HepG2 (cell line): ENCODE measurements around the gene KRT73. TPM values are rescaled to one million over a fixed set of nuclear protein-coding genes. Genes with fewer than 3 reads are reported as not detected.

Source experiments
- ATAC-seq: fragments of 200-7000 bp; cut with Tn5 transposase; 3 replicates; pipeline ENCODE4 v1.9.1; 2020; ENCODE audit warnings: mild to moderate bottlenecking, moderate library complexity
- BruUV-seq: library from RNA; stranded (reverse); fragments of 400-500 nt; replicated peaks from 2 replicates; lab custom pipeline; 2021; lab: Mats Ljungman, UMichigan
- CTCF ChIA-PET: fragments of 300-600 bp; formaldehyde crosslinking; extraction: SDS; loops from one replicate; lab custom pipeline; 2021; ENCODE audit warnings: low total read pairs, inconsistent platforms, low intra/inter-chr PET ratio; lab: Yijun Ruan, JAX
- POLR2A ChIA-PET: fragments of 350-600 bp; sonication (Branson Sonifier 250); formaldehyde crosslinking; loops from one replicate; lab custom pipeline; 2020; ENCODE audit warnings: antibody characterized with exemption, inconsistent platforms; lab: Yijun Ruan, JAX
- DNase-seq: peaks from one replicate; pipeline ENCODE4 v3.0.0-alpha.2; 2015; ENCODE audit warnings: low spot score
- FAIRE-seq: peaks from 3 replicates; lab custom pipeline; 2011; peaks lifted over from hg19 to GRCh38; lab: Jason Lieb, UNC
- H2AFZ ChIP-seq: one replicate; pipeline ENCODE4 v1.6.1; 2011; ENCODE audit warnings: low read length, inconsistent platforms
- H3K27ac ChIP-seq: fragments of 300-600 bp; 3 replicates; pipeline ENCODE4 v1.8.0; 2011; ENCODE audit warnings: mixed run types, mild to moderate bottlenecking, mixed read lengths, low read length, inconsistent platforms; ENCODE audit not compliant: insufficient read depth; ENCODE audit errors: extremely low read length
- H3K27me3 ChIP-seq, 2 experiments: fragments of 200-600 bp in 1 of 2; 2 replicates in 1 of 2; 3 replicates in 1 of 2; pipeline versions ENCODE4 v1.6.0 to v1.8.0; 2011; ENCODE audit warnings: low read length in 2 of 2, mild to moderate bottlenecking in 2 of 2, moderate library complexity in 2 of 2, inconsistent platforms in 1 of 2; ENCODE audit not compliant: insufficient read depth in 2 of 2, control insufficient read depth in 1 of 2
- H3K36me3 ChIP-seq, 2 experiments: fragments of 200-600 bp in 1 of 2; replicated peaks in 1 of 2; 2 replicates in 1 of 2; 3 replicates in 1 of 2; pipeline versions ENCODE4 v1.5.1 to v1.8.0; 2011; ENCODE audit warnings: low read length in 2 of 2, inconsistent platforms in 1 of 2; ENCODE audit not compliant: insufficient read depth in 2 of 2, control insufficient read depth in 1 of 2
- H3K4me1 ChIP-seq: 2 replicates; pipeline ENCODE4 v1.5.1; 2012; ENCODE audit warnings: low read length, inconsistent platforms; ENCODE audit not compliant: insufficient read depth
- H3K4me2 ChIP-seq: 2 replicates; pipeline ENCODE4 v1.6.0; 2011; ENCODE audit warnings: low read depth, low read length, inconsistent platforms
- H3K4me3 ChIP-seq, 3 experiments: fragments of 200-600 bp in 1 of 3; sonication (generic), shearing (Covaris generic) in 1 of 3; replicated peaks in 1 of 3; 2 replicates each; pipeline ENCODE4 v1.5.1; 2011 to 2016; ENCODE audit warnings: low read length in 3 of 3, inconsistent platforms in 2 of 3, low read depth in 2 of 3, mild to moderate bottlenecking in 2 of 3, control low read depth in 1 of 3, mixed read lengths in 1 of 3; ENCODE audit not compliant: insufficient read depth in 1 of 3
- H3K79me2 ChIP-seq: one replicate; pipeline ENCODE4 v1.6.1; 2011; ENCODE audit warnings: low read length, inconsistent platforms; ENCODE audit not compliant: insufficient read depth
- H3K9ac ChIP-seq: 2 replicates; pipeline ENCODE4 v1.6.0; 2011; ENCODE audit warnings: mild to moderate bottlenecking, low read depth, low read length, inconsistent platforms; ENCODE audit not compliant: insufficient read depth
- H3K9me3 ChIP-seq: 2 replicates; pipeline ENCODE4 v1.5.1; 2012; ENCODE audit warnings: mild to moderate bottlenecking, low read length
- H4K20me1 ChIP-seq: 2 replicates; pipeline ENCODE4 v1.6.0; 2011; ENCODE audit warnings: inconsistent platforms, mild to moderate bottlenecking, low read length, moderate library complexity; ENCODE audit not compliant: insufficient read depth
- FOXC1 ChIP-seq: sonication (generic); formaldehyde crosslinking; IDR thresholded peaks from 2 replicates; pipeline ENCODE4 v1.8.0; 2022; ENCODE audit warnings: mild to moderate bottlenecking, missing genetic modification reagents, borderline replicate concordance
- KAT7 ChIP-seq: IDR thresholded peaks from 2 replicates; pipeline ENCODE4 v1.6.1; 2018; ENCODE audit warnings: borderline replicate concordance, missing compliant biosample characterization
- MAZ ChIP-seq, 2 experiments: sonication (generic) in 1 of 2; formaldehyde crosslinking in 1 of 2; IDR thresholded peaks; 2 replicates each; pipeline versions ENCODE4 v1.5.0 to v1.6.1; 2012 to 2020; ENCODE audit warnings: low read depth in 2 of 2, mild to moderate bottlenecking in 2 of 2, borderline replicate concordance in 1 of 2, improper control_type of control experiment in 1 of 2, low read length in 1 of 2, missing genetic modification reagents in 1 of 2, moderate library complexity in 1 of 2
- PLRG1 ChIP-seq: fragments of 450-650 bp; conservative IDR thresholded peaks from 2 replicates; pipeline ENCODE4 v1.6.1; 2016
- RFX5 ChIP-seq: IDR thresholded peaks from 2 replicates; pipeline ENCODE4 v1.6.1; 2011; ENCODE audit warnings: low read depth, low read length, improper control_type of control experiment
- RFXANK ChIP-seq: IDR thresholded peaks from 2 replicates; pipeline ENCODE4 v1.6.1; 2016
- ZC3H4 ChIP-seq: sonication (generic); formaldehyde crosslinking; IDR thresholded peaks from 2 replicates; pipeline ENCODE4 v1.4.0; 2020; ENCODE audit warnings: missing genetic modification reagents, borderline replicate concordance
- ZKSCAN1 ChIP-seq: fragments of 150-350 bp; IDR thresholded peaks from 2 replicates; pipeline ENCODE4 v1.6.1; 2014; ENCODE audit warnings: low read length
- ZNF564 ChIP-seq: sonication (generic); formaldehyde crosslinking; IDR thresholded peaks from 2 replicates; pipeline ENCODE4 v1.8.1; 2023; ENCODE audit warnings: mild to moderate bottlenecking, missing genetic modification reagents
- ZNF644 ChIP-seq: IDR thresholded peaks from 2 replicates; pipeline ENCODE4 v1.6.1; 2016; ENCODE audit warnings: low read depth
- ZNF775 ChIP-seq: sonication (generic); formaldehyde crosslinking; IDR thresholded peaks from 2 replicates; pipeline ENCODE4 v1.4.0; 2020; ENCODE audit warnings: missing genetic modification reagents, mild to moderate bottlenecking, moderate library complexity, borderline replicate concordance
- WGBS: methylation state at CpG from one replicate; pipeline ENCODE4 v1.1.6; 2017; ENCODE audit warnings: low lambda C conversion rate; 5-methylcytosine and 5-hydroxymethylcytosine counted together
- in situ Hi-C: cut with HindIII; loops from 2 replicates; pipeline ENCODE4 v1.10.0; 2017; ENCODE audit warnings: low pct_unique_long_range_greater_than_20kb; ENCODE audit not compliant: extremely low pct_ligation_motif_present
- intact Hi-C: fragments of 100-400 bp; cut with micrococcal nuclease; formaldehyde crosslinking; loops from one replicate; pipeline ENCODE4 v1.10.0; 2022; ENCODE audit not compliant: unreplicated experiment
- polyA plus RNA-seq, 8 experiments: library from polyadenylated mRNA; depleted of rRNA in 3 of 8; stranded (reverse) in 7 of 8; unstranded in 1 of 8; fragments of >200 nt; fragmentation: Illumina TruSeq in 4 of 8; extraction: Trizol in 4 of 8; gene quantifications; 2 replicates each; pipeline versions ENCODE4 v1.2.1 to v1.2.3, GENCODE V29; 2011 to 2016; ENCODE audit warnings: low read depth in 4 of 8, missing spikeins in 1 of 8, mixed read lengths in 1 of 8; ENCODE audit not compliant: insufficient read depth in 1 of 8
- total RNA-seq, 5 experiments: library from RNA; depleted of rRNA; stranded (reverse); fragments of >200 nt; fragmentation: Illumina TruSeq; extraction: Trizol; gene quantifications; 2 replicates each; pipeline ENCODE4 v1.2.3, GENCODE V29; 2016; ENCODE audit warnings: low read depth in 1 of 5
- TF ChIP-seq, protein P1 (sequence below): sonication (generic); formaldehyde crosslinking; IDR thresholded peaks from 2 replicates; pipeline ENCODE4 v1.9.0; 2021; ENCODE audit warnings: missing genetic modification reagents, borderline replicate concordance

KRT73 gene
- total and polyA plus RNA-seq, 2 of the 13 experiments (the other 11 are each of a cell fraction or from before 2014, with no cell fraction given): not detected

DNA sequence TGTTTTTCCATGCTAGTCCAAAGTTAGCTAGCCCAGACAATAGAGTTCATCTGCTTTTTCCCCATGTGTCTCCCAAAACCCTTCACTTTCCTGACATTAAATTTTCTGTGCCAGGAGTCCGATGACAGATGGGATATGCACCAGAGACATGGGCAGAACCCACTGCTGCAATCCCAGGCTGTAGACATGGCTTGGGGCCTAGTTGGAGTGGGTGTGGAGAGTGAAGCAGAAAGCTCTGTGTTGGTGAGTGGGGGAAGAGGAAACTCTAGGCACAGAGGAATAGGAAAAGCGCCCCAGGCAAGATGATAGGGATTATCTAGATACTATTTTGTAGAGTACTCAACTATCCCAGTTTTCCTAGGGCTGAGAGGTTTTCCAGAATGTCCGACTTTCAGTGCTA, 39.9 kb downstream of the KRT73 start:
- ATAC-seq: no peak
- ChIA-PET POLR2A (no interaction called here), CTCF (no interaction called here)
- H3K4me1 ChIP-seq: no peaks in the 10 kb centered on the region
- no peak overlapping the region for H3K9ac ChIP-seq
- BruUV-seq: no TSS peak
- H4K20me1 ChIP-seq: no peaks in the 10 kb centered on the region
- no peak for DNase-seq
- 0% methylated on average over 3 of the region's 3 CpGs for WGBS
- H3K4me2 ChIP-seq: no peak overlapping the region
- H2AFZ ChIP-seq: no peak overlapping the region
- intact Hi-C loops: no loop called here
- H3K4me3 ChIP-seq: no peak overlapping the region
- in situ Hi-C loops: no loop called here
- no peak for FAIRE-seq
- no peaks in the 10 kb centered on the region for H3K36me3 ChIP-seq
- peaks cover 2 to 59% of the 10 kb centered on the region in 2 experiments; a peak in 2 of 5 replicates for H3K27me3 ChIP-seq
- H3K79me2 ChIP-seq: no peaks in the 10 kb centered on the region
- no peaks in the 10 kb centered on the region for H3K9me3 ChIP-seq
- TF ChIP-seq KAT7 (no peak), ZNF564 (CRISPR knock-in tag) (no peak), MAZ (IDR thresholded peaks at IDR 0.05; ENCODE audit: borderline replicate concordance, low read depth, low read length) (no peak), MAZ (CRISPR knock-in tag; IDR thresholded peaks at IDR 0.05; ENCODE audit: low read depth) (no peak), FOXC1 (CRISPR knock-in tag) (no peak), ZKSCAN1 (no peak), RFXANK (CRISPR knock-in tag) (no peak), RFX5 (no peak), ZNF644 (CRISPR knock-in tag) (no peak), ZC3H4 (CRISPR knock-in tag) (no peak), ZNF775 (CRISPR knock-in tag) (no peak), PLRG1 (no peak)
- TF ChIP-seq, protein P1, sequence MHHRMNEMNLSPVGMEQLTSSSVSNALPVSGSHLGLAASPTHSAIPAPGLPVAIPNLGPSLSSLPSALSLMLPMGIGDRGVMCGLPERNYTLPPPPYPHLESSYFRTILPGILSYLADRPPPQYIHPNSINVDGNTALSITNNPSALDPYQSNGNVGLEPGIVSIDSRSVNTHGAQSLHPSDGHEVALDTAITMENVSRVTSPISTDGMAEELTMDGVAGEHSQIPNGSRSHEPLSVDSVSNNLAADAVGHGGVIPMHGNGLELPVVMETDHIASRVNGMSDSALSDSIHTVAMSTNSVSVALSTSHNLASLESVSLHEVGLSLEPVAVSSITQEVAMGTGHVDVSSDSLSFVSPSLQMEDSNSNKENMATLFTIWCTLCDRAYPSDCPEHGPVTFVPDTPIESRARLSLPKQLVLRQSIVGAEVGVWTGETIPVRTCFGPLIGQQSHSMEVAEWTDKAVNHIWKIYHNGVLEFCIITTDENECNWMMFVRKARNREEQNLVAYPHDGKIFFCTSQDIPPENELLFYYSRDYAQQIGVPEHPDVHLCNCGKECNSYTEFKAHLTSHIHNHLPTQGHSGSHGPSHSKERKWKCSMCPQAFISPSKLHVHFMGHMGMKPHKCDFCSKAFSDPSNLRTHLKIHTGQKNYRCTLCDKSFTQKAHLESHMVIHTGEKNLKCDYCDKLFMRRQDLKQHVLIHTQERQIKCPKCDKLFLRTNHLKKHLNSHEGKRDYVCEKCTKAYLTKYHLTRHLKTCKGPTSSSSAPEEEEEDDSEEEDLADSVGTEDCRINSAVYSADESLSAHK: no peak
- TF ChIP-seq, all 625 proteins: peak for 0
- H3K27ac ChIP-seq: no peak overlapping the region
